Skin epidermis (tissue), 12 donors: ENCODE data around the gene MSANTD4.
A peak's percentile ranks its signal among the peaks of the same experiment; 100 is the strongest.
"Not testable (repeated sequence)": the region's sequence is repeated elsewhere in the genome, so short reads cannot be mapped to it uniquely, and the experiment has no call there.

Experiments
- H3K27ac ChIP-seq, 21 experiments: fragments of 200-600 bp; sonication (generic) in 11 of 21; one replicate each; pipeline ENCODE4 v1.5.0; 2020; ENCODE audit warnings: mild to moderate bottlenecking in 3 of 21, inconsistent platforms in 2 of 21, moderate library complexity in 2 of 21
- H3K4me3 ChIP-seq, 7 experiments: fragments of 200-600 bp; sonication (generic) in 2 of 7; one replicate each; pipeline ENCODE4 v1.5.0; 2020; ENCODE audit warnings: inconsistent platforms in 2 of 7, mild to moderate bottlenecking in 2 of 7, moderate library complexity in 1 of 7

Gene MSANTD4

GRCh38 chr11:106021967-106022794 lies at the start of gene MSANTD4:
MSANTD4 (minus strand) TSS chr11:106022240; CDS start chr11:106010917, 11,323 bp downstream.
- H3K4me3 ChIP-seq, result peak within 1 kb of the TSS; percentile 70 to 99 (median 91)
- peak within 1 kb of the TSS in 19 of 21 experiments; percentile 48 to 87 (median 78) for H3K27ac ChIP-seq

GRCh38 chr11:106070606-106071005 lies 48.6 kb upstream of the MSANTD4 start:
- no peak overlapping the region for H3K4me3 ChIP-seq

GRCh38 chr11:106063009-106063408 lies 41.0 kb upstream of the MSANTD4 start:
- no peak overlapping the region for H3K4me3 ChIP-seq
- no peak overlapping the region for H3K27ac ChIP-seq

More at GRCh38 chr11:106070606-106071005, 48.6 kb upstream of the MSANTD4 start:
- H3K27ac ChIP-seq, result no peak overlapping the region

GRCh38 chr11:106061954-106062949 lies 40.2 kb upstream of the MSANTD4 start:
- H3K4me3 ChIP-seq, result no peak overlapping the region
- no peak overlapping the region for H3K27ac ChIP-seq

GRCh38 chr11:106061249-106061784 lies 39.3 kb upstream of the MSANTD4 start:
- no peak overlapping the region for H3K4me3 ChIP-seq
- H3K27ac ChIP-seq, result no peak overlapping the region

DNA sequence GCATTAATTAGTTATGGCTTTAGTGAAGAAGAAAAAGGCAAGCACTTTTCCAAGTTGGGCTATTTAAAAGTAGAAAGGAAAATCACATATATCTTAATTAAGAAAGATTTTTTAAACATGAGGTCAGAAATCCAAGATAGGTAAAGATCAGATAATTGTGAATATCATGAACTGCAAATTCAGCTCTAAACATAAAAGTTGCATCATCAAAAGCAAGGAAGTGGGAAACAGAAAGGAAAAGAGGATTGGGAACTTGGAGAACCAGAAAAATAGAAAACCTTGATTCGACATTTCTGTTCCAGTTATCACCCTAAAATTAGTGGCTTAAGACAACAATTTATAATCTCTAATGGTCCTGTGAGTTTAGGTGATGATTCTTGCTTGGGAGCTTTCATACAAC lies 37.6 kb upstream of the MSANTD4 start:
- Histone ChIP-seq H3K27ac (no peak overlapping the region), H3K4me3 (no peak overlapping the region)

- not testable (repeated sequence) for H3K4me3 ChIP-seq, H3K27ac ChIP-seq
Observed at GRCh38 chr11:106058377-106058776, 36.3 kb upstream of the MSANTD4 start.

DNA sequence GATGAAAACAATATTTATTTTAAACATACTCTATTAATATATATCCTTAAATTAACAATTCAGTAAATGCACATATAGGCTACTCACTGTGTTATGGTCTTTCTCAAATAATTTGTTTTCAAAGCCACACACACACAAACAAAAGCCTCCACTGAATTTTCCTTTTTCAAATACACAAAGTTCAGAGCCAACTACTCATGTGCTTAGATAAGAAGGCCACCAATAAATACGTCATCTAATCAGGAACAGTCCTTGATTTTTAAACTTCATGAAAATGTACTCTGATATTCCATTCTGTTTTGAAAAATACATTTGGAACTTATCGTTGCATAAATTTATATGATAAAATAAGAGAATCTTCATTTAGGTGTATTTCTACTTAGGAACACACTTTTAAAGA lies 29.1 kb upstream of the MSANTD4 start:
- H3K4me3 ChIP-seq, result no peak overlapping the region
- H3K27ac ChIP-seq, result no peak overlapping the region

DNA sequence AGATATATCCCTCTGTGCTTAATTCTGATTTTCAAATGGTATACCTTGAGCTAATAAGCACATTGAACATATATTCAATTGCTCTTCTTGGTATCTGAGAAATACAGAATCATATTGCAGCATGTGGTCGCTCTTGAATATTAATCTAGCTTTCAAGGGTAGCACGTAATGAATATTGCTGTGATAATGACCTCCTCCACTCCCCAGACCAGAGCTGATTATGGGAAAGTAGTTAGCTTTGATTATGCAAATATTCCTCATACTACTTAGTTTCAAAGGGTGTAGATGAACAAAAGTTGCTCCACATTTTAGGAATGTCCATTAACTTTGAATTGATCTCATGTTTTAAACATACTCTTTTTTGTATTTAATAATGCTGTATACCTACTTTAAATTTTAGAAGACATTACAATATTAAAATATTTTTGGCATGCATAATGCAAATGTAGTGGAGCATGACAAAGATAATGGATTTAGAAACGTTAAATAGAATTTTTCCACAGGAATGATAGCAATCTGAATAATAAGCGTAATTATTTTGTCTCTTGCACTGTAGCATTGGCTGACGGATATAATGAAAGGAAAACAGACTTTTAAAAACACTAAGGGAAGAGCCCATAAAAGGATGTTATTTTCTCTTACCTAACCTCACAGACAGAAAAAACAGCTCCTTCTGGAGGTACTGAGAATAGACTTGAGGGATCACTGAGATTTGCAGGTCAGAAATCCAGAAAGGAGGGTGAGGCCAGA lies 27.9 kb upstream of the MSANTD4 start:
- H3K4me3 ChIP-seq, result no peak overlapping the region
- H3K27ac ChIP-seq, result no peak overlapping the region

DNA sequence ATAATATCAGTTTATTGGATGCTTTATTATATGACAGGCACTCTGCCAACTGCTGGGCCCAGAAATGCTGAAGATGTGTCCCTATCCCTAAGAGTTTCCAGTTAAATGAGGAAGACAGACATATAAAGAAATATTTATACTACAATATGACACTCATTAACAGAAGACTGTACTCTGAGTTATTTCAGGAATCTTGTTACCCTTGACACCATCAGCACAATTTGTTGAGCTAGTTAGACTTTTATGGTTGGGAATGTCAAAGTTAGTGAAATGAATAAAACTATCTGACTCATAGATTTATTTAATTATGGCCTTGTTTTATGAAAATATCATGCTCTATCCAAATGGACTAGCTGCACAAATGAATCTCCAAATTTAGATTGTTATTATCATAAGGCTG lies 25.6 kb upstream of the MSANTD4 start:
- Histone ChIP-seq H3K4me3 (no peak overlapping the region), H3K27ac (no peak overlapping the region)

DNA sequence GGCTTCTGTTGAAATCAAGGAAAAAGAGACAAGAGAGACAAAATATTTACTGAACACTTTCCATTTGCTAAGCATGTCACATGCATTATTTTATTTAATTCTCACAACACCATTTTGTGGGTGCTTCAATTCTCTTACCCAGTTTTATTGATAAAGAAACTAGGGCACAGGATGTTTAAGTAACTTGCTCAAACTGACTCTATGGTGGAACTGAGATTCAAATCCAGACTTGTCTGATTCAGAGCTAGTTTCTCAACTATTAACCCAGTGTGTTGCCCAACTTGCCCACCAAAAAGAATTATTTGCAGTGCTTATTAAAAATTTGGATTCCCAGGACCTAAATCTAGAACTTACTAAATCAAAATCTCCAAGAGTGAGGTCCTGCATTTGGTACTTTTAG lies 21.5 kb upstream of the MSANTD4 start:
- no peak overlapping the region for H3K4me3 ChIP-seq
- H3K27ac ChIP-seq, result no peak overlapping the region

- Histone ChIP-seq H3K27ac (no peak overlapping the region), H3K4me3 (no peak overlapping the region)
Observed at GRCh38 chr11:106032861-106033260, 10.8 kb upstream of the MSANTD4 start.

DNA sequence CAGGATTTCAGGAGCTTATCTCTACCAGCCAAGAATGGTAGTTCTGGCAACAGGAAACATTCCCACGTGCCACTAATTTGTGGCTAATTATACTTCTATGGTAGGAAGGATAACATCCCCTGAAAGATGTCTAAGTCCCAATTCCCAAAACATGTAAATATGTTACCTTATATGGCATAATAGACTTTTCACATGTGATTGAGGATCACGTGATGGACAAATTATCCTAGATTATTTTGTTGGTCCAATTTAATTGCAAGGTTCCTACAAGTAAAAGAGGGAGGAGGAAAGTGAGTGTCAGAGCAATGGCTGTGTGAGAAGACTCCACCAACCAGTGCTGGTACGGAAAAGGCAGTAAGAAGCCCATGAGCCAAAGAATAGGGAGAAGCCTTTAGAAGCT lies 9.9 kb upstream of the MSANTD4 start:
- no peak overlapping the region for H3K27ac ChIP-seq
- no peak overlapping the region for H3K4me3 ChIP-seq

DNA sequence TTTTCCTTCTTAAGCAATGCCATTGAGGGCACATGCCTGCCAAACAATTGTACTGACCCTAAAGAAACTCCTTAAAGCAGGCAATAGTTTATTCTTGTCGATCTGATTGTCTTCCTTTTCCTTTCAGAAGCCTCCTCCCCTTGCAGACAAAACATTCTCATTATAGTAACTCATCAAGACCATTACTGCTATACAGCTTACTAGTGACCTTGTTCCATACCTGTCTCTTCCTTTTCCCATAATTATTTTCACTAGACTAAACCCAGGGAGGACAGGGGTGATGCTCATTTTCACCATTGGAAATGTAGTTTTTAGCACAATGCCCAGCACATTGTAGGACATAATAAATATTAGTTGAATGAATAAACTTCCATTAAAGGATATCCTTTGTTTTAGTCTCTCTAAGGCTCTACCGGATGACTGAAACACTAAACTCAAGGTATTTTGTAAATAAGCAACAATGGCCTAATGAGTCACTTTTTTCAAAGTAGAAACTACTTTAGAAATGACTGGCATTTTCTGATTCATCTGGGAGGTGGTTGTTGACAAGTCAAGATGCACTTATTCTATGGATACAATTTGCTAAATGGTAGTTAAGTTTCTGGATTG lies 9.3 kb upstream of the MSANTD4 start:
- Histone ChIP-seq H3K4me3 (no peak overlapping the region), H3K27ac (no peak overlapping the region)

- Histone ChIP-seq H3K27ac (peak overlapping the region in 1 of 21 experiments; percentile 24), H3K4me3 (no peak overlapping the region)
Observed at GRCh38 chr11:106030609-106031008, 8.6 kb upstream of the MSANTD4 start.

DNA sequence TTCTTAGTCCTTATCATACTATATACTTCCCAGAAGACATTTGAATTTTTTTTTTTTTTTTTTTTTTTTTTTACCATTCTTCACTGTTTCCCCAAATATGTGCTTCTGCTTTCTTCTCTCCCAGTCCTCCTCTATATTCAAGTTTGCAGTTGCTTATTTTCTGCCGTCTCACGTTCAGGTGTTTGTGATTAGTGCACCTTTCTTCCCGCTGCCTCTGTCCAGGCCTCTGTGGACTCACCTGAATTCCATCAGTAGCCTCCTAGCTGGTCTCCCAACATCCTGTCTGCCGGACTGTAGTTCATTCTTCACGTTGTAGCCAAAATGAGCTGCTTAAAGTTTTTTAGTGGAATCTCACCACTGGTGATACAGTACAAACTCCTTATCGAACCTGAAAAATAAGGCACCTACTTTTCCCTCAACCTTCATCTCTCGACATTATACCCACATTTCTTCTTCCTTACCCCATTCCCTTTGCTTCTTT lies 795 bp upstream of the MSANTD4 start:
- H3K4me3 ChIP-seq, result peak overlapping the region; percentile 70 to 99 (median 91)
- peak overlapping the region in 9 of 21 experiments; percentile 35 to 78 (median 59) for H3K27ac ChIP-seq

DNA sequence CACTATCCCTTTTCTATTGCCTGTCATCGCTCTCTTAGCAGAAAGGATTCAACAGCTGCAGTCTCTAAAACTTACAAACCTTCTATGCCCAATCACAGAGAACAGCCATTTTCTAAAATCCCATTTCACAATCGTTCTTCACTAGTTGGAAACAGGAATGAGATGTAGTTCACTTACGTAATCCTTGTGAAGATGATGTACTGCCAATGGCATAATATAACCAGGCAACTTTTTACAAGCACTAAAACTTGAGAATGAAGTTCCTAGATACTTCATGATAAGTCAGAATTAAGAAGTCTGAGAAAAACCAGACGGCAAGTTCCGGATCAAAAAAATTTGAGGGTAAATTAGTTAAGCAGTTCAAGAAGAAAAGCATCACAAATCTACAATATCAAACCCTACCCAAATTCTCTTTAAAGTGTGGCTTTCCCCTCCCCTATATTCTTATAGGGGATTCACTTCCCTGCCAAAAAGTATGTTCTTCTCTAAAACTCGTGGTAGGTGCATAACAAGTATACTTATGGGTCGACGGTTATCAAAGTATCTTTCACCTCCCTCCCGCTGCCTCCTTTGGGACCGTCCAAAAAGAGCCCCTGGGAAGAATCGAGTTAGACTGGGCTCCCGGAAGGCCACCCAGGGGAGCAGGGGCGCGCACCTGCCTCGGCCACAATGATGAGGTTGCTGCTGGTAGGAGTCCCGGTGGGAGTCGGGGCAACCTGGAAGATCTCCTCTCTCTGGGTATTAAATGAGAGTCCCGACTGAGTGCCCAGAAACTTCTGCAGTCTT lies 666 bp downstream of the MSANTD4 start:
- peak overlapping the region; percentile 70 to 99 (median 91) for H3K4me3 ChIP-seq
- H3K27ac ChIP-seq, result peak overlapping the region in 19 of 21 experiments; percentile 48 to 87 (median 78)

DNA sequence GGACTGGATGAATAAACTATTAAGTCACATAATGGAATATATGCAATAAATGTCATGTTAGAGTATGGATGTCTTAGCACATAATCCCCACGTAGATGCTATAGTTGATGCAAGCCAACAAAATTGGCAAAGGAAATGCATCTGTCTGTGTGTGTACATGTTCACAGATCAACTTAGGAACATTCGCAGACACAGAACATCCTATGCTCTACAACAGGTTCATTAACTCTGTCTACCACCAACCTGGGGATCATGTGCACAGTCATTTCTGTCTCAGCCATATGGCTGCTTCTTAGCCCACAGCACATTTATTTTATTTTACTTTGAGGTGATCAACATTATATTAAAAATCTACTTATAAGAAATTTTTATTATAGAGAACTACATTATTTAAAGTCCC lies 4.9 kb downstream of the MSANTD4 start:
- Histone ChIP-seq H3K4me3 (no peak overlapping the region), H3K27ac (no peak overlapping the region)
